Stimulated activated naive CD8-positive, alpha-beta T cell treated with anti-CD3 and anti-CD28 coated beads, Interleukin-15, Interleukin-2, amounts not matched to agents 100 ng/mL and 50 ng/mL, for 24 hours (primary cell): Measurements from ENCODE around the gene NMUR1.

Source experiments
- H3K27ac Mint-ChIP-seq: one replicate; pipeline ENCODE4 v1.8.0; 2021; ENCODE audit warnings: mild to moderate bottlenecking, mixed read lengths
- H3K27me3 Mint-ChIP-seq: one replicate; pipeline ENCODE4 v1.8.0; 2021; ENCODE audit warnings: mixed read lengths
- H3K36me3 Mint-ChIP-seq: one replicate; pipeline ENCODE4 v1.8.0; 2021; ENCODE audit warnings: low read depth, mixed read lengths
- H3K4me1 Mint-ChIP-seq: one replicate; pipeline ENCODE4 v1.8.0; 2021; ENCODE audit warnings: low read depth, mixed read lengths
- H3K4me3 Mint-ChIP-seq: one replicate; pipeline ENCODE4 v1.8.0; 2021; ENCODE audit warnings: mild to moderate bottlenecking, mixed read lengths
- H3K9me3 Mint-ChIP-seq: one replicate; pipeline ENCODE4 v1.8.0; 2021; ENCODE audit warnings: mixed read lengths

The NMUR1 gene

DNA sequence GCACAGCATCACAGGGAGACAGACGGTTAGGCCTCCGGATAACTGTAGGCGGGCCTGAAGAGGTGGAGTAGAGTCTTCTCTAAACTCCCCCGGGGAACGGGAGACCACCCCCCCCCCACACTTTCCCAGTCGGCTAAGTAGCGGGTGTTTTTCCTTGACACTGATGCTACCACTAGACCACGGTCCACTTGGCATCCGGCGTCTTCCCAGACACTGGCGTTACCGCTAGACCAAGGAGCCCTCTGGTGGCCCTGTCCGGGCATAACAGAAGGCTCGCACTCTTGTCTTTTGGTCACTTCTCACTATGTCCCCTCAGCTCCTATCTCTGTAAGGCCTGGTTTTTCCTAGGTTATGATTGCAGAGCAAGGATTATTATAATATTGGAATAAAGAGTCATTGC, 40.3 kb downstream of the NMUR1 start:
- H3K27me3 Mint-ChIP-seq = no peaks in the 10 kb centered on the region
- H3K27ac Mint-ChIP-seq = no peak overlapping the region
- H3K4me1 Mint-ChIP-seq = no peaks in the 10 kb centered on the region
- H3K9me3 Mint-ChIP-seq = no peaks in the 10 kb centered on the region
- no peaks in the 10 kb centered on the region for H3K36me3 Mint-ChIP-seq
- no peak overlapping the region for H3K4me3 Mint-ChIP-seq

DNA sequence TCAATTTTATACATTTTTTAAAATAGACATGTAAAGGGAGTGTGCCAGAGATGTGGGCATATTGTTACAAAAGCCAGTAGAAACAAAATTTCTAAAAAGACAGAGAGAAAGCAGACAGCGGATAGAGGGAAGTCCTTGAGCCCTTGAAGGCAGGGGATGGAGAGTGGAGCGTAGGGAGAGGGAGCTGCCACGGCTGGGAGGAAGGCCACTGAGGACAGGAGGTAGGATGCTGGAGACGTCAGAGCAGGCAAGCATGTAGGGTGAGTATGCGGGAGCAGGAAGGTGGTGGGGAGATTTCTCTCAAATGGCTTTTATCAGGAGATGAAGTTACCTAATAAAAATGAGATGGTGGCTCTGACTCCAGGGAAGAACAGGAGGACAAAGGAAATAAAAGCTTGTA, 41.9 kb downstream of the NMUR1 start:
- H3K4me1 Mint-ChIP-seq = peaks cover 5% of the 10 kb centered on the region
- no peak overlapping the region for H3K4me3 Mint-ChIP-seq
- no peaks in the 10 kb centered on the region for H3K27me3 Mint-ChIP-seq
- H3K36me3 Mint-ChIP-seq = no peaks in the 10 kb centered on the region
- H3K27ac Mint-ChIP-seq = no peak overlapping the region
- H3K9me3 Mint-ChIP-seq = no peaks in the 10 kb centered on the region

DNA sequence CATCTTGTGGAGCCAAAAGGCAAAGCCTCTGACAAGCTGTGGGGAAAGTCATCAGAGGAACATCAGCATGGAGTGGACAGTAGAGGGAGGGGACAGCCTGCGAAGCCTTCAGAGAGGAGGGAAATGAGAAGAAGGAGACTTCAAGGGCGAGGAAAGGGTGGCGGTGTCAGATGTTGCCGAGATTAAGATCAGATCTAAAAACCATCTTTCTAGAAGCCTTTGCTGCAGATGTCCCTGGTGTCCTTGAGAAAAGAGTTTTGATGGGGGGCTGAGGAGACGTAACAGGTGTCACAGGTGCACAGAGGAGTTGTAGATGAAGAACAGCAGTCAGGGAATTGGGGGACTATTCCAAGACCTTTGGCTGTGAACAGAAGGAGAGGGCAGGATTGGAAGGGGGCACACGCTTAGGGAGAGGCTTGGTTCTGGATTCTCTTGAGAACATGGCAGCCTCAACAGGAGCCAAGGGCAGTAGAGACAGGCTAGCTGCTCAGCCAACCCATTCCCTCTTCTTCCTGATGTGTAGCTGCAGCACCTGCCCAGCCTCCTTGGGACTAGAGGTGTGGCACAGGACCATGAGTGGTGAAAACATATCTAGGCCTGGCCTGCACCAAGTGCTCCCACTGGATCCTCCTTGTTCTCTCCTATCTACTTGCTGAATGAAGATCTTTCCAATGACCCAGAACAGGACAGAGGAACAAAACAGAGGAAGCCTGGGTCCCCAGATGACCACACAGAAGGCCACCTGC, 43.2 kb downstream of the NMUR1 start:
- H3K9me3 Mint-ChIP-seq = no peaks in the 10 kb centered on the region
- peaks cover 6% of the 10 kb centered on the region for H3K4me1 Mint-ChIP-seq
- H3K27ac Mint-ChIP-seq = no peak overlapping the region
- no peak overlapping the region for H3K4me3 Mint-ChIP-seq
- H3K27me3 Mint-ChIP-seq = no peaks in the 10 kb centered on the region
- no peaks in the 10 kb centered on the region for H3K36me3 Mint-ChIP-seq

DNA sequence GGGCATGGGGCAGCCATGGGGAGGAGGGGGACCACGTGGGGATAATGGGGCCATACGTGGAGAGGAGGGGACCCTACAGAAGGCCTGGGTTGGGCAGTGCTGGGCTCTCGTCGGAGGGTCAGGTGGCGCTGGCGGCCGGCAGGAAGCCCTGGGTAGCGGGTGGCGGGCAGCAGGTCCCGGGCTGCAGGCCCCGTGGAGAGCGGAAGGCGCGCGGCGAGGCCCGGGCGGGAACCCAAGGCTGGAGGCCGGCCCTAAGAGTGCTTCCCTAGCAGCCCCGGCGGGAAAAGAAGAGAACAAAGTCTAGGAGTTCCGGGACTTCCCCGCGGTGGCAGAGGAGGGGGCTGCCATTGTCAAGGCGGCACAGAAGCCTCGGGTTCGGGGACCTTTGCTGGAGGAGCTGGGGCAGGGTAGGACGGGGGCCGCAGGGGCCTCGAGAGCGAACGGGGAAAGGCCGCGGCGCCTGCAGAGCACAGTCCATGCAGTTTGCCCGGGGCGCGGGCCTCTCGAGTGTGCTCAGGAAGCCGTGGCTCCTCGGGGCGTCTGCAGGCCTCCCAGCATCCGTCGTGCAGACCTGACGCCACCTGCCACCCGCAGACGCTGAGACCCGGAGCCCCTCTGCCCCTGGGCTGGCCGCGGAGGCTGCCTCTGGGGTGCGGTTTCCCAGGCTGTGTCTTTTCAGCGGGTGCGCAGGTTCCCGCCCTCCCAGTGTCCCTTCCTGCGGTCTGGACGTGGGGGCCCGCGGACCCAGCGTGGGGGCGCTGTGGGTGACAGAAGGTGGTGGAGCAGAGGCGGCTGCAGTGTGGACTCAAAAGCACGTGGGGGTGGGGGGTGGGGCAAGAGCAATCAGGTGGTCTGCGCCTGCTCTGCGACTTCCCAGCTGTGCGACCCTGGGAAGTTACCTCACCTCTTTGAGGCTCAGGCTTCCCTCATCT, 46.6 kb downstream of the NMUR1 start:
- Mint-ChIP-seq H3K4me1 (peaks cover 10% of the 10 kb centered on the region), H3K9me3 (no peaks in the 10 kb centered on the region), H3K4me3 (peak overlapping the region; percentile 82), H3K27ac (peak overlapping the region; percentile 92), H3K36me3 (no peaks in the 10 kb centered on the region), H3K27me3 (no peaks in the 10 kb centered on the region)

DNA sequence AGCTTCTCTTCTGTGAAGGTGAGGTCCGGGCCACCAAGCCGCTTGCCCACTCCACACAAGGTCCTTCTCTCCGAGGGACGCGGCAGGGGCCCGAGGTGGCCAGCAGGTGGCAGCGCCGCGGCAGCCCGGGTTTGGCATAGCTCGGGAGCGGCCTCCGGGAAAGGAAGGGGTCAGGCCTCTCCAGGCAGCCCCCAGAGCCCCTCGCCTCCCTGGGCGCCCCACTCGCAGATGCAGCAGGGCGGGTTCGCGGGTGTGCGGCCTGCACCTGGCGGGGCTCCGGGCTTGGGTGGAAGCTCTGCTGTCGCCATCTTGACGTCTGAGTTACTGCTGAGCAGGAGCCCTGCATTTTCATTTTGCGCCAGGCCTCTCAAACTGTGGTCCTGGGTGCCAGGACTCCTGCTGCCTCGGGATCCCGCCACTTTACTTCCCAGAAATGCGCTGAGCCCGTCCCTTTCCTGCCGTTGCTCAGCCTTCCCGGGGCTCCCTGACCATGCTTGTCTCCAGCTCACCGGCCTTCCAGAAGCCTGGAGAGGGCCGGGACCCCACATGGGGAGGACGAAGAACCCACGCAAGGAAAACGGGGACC, 47.3 kb downstream of the NMUR1 start:
- H3K27ac Mint-ChIP-seq = peak overlapping the region; percentile 92
- H3K9me3 Mint-ChIP-seq = no peaks in the 10 kb centered on the region
- H3K27me3 Mint-ChIP-seq = no peaks in the 10 kb centered on the region
- H3K4me1 Mint-ChIP-seq = peaks cover 10% of the 10 kb centered on the region
- H3K36me3 Mint-ChIP-seq = no peaks in the 10 kb centered on the region
- H3K4me3 Mint-ChIP-seq = peak overlapping the region; percentile 82

DNA sequence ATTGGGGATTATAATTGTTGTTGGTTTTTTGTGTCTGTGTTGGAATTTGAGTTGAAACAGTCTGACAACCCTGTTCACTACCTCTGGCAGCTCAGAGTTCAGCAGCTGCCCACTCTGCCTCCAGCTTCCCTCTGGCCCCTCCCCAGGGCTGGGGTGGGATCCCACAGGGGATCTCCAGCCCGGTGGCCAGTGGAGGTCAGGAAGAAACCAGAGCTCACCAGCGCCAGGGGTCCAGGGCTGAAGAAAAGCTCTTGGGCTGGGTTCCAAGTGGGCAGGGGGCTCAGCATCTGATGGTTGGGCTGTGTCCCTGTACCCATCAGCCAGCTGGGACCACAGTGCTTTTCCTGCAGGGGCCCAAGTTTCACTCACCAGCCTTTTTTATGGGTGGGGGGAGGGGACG, 49.5 kb downstream of the NMUR1 start:
- H3K9me3 Mint-ChIP-seq = no peaks in the 10 kb centered on the region
- peaks cover 10% of the 10 kb centered on the region for H3K4me1 Mint-ChIP-seq
- no peak overlapping the region for H3K27ac Mint-ChIP-seq
- H3K36me3 Mint-ChIP-seq = no peaks in the 10 kb centered on the region
- no peaks in the 10 kb centered on the region for H3K27me3 Mint-ChIP-seq
- no peak overlapping the region for H3K4me3 Mint-ChIP-seq

DNA sequence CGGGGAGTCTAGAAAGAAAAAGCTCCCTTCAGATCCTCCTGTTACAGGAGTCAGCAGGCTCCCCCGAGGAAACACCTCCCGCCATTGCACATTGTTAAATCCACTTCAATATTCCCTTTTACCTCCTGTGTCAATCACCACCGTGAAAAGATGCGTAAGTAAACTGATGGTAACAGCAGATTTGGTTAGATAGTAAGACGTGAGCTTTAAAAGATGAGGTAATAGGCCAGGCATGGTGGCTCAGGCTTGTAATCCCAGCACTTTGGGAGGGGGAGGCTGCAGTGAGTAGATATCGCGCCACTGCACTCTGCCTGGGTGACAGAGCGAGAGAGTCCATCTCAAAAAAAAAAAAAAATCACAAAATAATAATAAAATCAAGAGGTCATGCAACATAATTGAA, 50.8 kb downstream of the NMUR1 start:
- Mint-ChIP-seq H3K4me1 (peaks cover 8% of the 10 kb centered on the region), H3K27me3 (no peaks in the 10 kb centered on the region), H3K27ac (no peak overlapping the region), H3K36me3 (no peaks in the 10 kb centered on the region), H3K9me3 (no peaks in the 10 kb centered on the region), H3K4me3 (no peak overlapping the region)

DNA sequence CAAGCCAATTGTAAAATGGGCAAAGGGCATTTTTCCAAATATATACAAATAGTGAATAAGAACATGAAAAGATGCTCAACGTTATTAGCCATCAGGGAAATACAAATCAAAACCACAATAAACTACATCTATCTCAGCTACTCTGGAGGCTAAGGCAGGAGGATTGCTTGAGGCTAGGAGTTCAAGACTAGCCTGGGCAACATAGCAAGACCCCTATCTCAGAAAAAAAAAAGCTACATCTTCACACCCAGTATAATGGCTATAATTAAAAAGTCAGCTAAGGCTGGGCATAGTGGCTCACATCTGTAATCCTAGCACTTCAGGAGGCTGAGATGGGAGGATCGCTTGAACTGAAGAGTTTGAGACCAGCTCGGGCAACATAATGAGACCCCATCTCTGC, 53.3 kb downstream of the NMUR1 start:
- peaks cover 3% of the 10 kb centered on the region for H3K27me3 Mint-ChIP-seq
- no peak overlapping the region for H3K27ac Mint-ChIP-seq
- H3K4me3 Mint-ChIP-seq = no peak overlapping the region
- H3K9me3 Mint-ChIP-seq = no peaks in the 10 kb centered on the region
- peaks cover 3% of the 10 kb centered on the region for H3K4me1 Mint-ChIP-seq
- no peaks in the 10 kb centered on the region for H3K36me3 Mint-ChIP-seq

DNA sequence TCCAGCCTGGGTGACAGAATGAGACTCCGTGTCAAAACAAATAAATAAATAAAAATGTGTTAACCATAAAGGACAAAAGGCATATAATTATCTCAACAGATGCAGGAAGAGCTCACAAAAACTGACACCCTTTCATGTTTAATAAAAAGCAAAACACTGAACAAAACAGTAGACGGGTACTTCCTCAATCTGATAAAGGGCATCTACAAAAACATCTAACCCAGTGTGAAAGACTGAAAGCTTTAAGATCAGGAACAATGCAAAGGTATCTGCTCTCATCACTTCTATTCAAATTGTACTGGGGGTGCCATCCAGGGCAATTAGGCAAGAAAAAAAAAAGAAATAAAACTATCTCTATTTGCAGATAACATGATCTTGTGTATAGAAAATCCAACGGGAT, 54.3 kb downstream of the NMUR1 start:
- Mint-ChIP-seq H3K27ac (no peak overlapping the region), H3K27me3 (peaks cover 3% of the 10 kb centered on the region), H3K9me3 (no peaks in the 10 kb centered on the region), H3K4me3 (no peak overlapping the region), H3K36me3 (no peaks in the 10 kb centered on the region), H3K4me1 (no peaks in the 10 kb centered on the region)
